Gastrocnemius medialis (tissue), 4 donors: Measurements from ENCODE around the gene KCNQ5.

Source experiments
- CTCF ChIP-seq, 5 experiments: fragments of 450-650 bp in 3 of 5; fragments of 200-600 bp in 2 of 5; sonication (generic) in 2 of 5; IDR thresholded peaks in 4 of 5; conservative IDR thresholded peaks in 1 of 5; 1 replicate in 4 of 5; 2 replicates in 1 of 5; pipeline ENCODE4 v1.5.1; 2016 to 2019; ENCODE audit warnings: antibody characterized with exemption in 5 of 5, mild to moderate bottlenecking in 3 of 5, moderate library complexity in 3 of 5
- POLR2A ChIP-seq, 2 donors: fragments of 450-650 bp; IDR thresholded peaks; one replicate each; pipeline ENCODE4 v1.6.1; 2017; ENCODE audit warnings: antibody characterized with exemption in 2 of 2, mild to moderate bottlenecking in 2 of 2, moderate library complexity in 2 of 2

- no peak for TF ChIP-seq CTCF (IDR thresholded peaks at IDR 0.05 in 4 of 5, conservative IDR thresholded peaks at IDR 0.05 in 1 of 5)
- TF ChIP-seq POLR2A (IDR thresholded peaks at IDR 0.05): no peak
These were observed 239.2 kb downstream of the KCNQ5 start for GRCh38 chr6:72861059-72861458.
